ENCODE measurements around the gene CDH7.

Gene CDH7

DNA sequence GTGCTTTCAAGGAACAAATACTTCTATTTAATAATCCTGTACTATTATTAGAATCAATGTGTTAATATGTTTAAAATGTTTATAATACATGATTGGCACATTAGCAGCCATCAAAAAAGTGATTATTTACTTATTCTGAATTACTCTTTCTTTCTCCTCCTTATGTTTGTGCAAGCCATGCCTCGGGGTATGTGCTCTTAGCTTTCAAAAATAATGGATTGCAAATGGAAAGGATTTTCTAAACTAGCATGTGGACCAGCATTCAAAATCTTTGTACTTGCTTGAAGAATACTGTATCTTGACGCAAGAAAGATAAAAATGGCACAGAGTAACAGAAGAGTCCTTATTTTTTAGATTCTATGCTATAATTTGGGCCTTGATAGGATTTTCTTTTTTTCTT lies 156.5 kb downstream of the CDH7 start:
- DNase-seq (ENCODE audit: low read depth): no peak

DNA sequence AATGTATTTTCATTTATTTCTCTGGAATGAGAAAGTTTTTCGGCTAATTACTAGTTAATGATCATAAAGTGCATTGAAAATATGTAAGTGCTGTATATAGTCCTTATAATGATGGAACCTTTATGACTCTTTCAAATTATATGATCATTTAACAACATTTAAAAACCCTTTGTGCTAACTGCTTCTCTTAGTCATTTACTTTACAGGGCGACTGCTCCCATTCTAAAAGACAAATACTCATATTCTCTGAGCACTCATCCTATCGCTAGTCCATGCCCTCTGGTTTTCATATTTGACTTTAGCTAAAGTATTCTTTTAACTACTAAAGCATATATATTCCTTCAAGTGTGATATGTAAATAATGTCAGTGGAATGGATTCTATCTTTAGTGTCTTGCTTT lies 168.2 kb downstream of the CDH7 start:
- no peak for DNase-seq (ENCODE audit: low read depth)

DNA sequence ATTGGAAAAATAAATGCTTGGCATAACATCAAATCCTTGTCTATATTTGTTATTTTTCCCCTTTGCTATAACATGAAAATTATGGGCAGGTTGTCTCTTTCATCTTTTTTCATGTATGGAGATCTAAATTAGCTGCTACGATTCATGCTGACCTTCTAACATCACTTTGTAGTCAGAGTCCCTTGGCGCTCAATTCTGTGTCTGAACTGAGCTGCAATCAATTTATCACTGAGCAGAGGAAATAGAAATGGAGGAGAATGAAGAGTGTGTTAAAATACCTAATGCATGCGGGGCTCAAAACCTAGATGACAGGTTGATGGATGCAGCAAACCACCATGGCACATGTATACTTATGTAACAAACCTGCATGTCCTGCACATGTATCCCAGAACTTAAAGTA lies 168.9 kb downstream of the CDH7 start:
- DNase-seq (ENCODE audit: low read depth): no peak

DNA sequence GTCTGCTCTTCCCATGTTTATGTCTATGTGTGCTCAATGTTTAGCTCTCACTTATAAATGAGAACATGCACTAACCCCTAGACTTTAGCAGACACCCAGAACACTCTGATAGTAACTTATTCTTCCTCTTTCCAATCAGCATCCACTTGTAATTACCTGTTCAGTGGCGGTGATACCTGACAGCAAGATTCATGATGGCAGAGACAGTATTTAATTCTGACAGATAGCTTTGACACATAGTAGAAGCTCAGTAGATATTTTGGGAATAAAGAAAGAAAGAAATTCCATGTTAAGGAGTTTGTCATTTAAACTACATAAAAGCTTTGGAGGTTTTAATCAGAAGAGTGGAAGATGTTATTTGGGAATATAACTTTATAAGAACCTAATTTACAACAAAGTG lies 171.3 kb downstream of the CDH7 start:
- no peak for DNase-seq (ENCODE audit: low read depth)

DNA sequence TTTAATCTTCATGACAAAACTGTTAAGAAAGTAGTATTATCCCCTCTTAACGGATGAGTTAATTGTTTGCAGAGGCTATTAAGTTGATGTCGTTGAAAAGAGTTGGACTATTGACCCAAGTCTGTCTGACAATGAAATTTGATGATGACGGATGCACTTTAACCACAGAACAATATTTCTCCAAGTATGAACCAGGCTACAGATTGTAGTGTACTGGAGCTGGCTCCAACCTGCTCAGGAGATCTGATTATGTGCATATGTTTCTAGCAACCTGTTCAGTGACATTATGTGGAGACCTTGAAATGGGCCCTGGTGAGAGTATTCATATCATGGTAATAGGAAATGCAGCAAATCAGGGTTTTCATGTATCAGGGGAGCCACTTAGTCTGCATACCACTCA lies 174.1 kb downstream of the CDH7 start:
- DNase-seq (ENCODE audit: low read depth): no peak

DNA sequence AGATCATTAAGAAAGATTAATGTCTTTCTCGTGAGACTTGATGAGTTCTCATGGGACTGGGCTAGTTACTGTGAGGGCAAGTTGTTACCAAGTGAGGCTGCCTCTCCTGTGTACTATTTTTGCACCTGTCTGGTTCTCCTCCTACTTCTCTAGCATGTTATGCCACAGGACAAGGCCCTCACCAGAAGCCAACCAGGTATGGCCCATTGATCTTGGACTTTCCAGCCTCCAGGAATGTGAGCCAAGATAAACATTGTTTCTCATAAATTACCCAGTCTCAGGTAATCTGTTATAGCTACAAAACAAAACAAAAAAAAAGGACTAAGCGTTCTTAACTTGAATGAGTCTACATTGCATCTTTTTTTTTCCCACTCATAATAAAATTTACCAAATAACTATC lies 184.1 kb downstream of the CDH7 start:
- no peak for DNase-seq (ENCODE audit: low read depth)

DNA sequence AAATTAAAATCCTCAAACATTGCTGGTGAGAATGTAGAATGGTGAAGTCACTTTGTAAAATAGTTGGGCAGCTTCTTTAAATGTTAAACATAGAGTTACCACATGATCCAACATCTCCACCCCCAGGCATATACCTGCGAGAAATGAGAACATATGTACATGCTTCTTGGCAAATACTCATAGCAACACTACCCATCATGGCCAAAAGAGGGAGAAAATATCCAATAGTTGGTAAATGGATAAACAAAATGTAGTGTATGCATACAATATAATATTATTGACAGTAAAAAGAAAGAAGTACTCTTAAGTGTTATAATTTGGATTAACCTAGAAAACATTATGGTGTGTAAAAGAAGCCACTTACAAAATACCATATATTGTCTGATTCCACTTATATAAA lies 185.9 kb downstream of the CDH7 start:
- DNase-seq (ENCODE audit: low read depth): no peak

DNA sequence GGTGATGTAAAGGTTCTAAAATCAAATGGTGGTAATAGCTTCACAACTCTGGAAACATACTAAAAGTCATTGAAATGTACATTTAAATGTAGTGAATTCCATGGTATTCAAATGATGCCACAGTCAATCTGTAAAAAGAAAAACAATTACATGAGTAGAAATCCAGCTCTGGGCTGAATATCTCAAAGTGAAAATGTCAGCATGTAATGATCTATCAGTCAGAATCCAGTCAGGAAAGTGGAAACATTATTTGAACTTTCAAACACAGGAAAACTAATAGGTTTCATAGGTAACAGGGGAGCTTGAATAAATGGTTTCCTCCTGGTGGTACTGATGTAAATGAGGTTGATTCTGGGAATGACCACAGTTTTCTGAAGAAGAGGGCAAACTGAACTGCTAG lies 186.4 kb downstream of the CDH7 start:
- DNase-seq (ENCODE audit: low read depth): no peak

DNA sequence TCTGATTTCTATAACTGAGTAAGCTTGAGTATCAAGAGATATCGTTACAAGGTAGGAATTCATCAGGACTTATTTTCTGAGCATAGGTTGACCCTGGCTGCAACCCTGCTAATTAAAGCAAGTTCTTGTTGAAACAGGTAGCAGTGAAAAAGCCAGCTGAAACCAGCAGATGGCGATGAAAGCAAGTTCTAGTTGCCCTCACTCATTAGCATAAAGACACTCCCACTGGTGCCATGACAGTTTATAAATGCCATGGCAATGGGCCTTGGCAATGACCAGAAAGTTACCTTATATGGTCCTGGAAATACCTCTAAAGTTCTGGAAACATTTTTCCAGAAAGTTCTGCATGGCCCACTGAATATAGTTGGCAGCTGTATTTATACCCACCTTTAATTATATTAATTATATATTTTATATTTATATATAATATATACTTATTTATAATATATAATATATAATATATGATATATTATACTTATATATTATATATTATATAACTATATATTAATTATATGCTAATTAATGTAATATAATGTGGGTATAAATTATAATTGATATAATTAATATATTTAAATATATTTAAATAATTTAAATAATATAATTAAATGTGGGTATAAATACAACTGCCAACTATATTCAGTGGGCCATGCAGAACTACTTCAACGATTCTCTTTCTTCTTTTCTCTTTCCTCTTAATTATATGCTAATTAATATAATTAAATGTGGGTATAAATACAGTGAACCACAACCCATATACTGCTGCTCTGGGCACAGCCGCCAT lies 188.0 kb downstream of the CDH7 start:
- no peak for DNase-seq (ENCODE audit: low read depth)
